Activated naive CD8-positive, alpha-beta T cell treated with anti-CD3 and anti-CD28 coated beads, Interleukin-2, amount 10 ng/mL, durations not matched to agents 7 days and 5 days (primary cell): ENCODE results near the gene SYT12. TPM values are rescaled to one million over a fixed set of nuclear protein-coding genes. Genes with fewer than 3 reads are reported as not detected.
A peak's percentile ranks its signal among the peaks of the same experiment; 100 is the strongest.

Experiments
- ATAC-seq: fragments of 150-1000 bp; cut with Tn5 transposase; one replicate; pipeline ENCODE4 v1.10.0; 2021; ENCODE audit warnings: low read depth, moderate library complexity
- POLR2A ChIA-PET: fragments of 350-600 bp; sonication (Branson Sonifier 250); formaldehyde crosslinking; loops from one replicate; lab custom pipeline; 2021; ENCODE audit warnings: antibody characterized with exemption; lab: Charles Lee
- DNase-seq: peaks from one replicate; pipeline ENCODE4 v3.0.0; 2021
- H3K27ac Mint-ChIP-seq: one replicate; pipeline ENCODE4 v1.8.0; 2022; ENCODE audit warnings: mild to moderate bottlenecking, mixed read lengths
- H3K27me3 Mint-ChIP-seq: one replicate; pipeline ENCODE4 v1.8.0; 2022; ENCODE audit warnings: mild to moderate bottlenecking, moderate library complexity, mixed read lengths
- H3K36me3 Mint-ChIP-seq: one replicate; pipeline ENCODE4 v1.8.0; 2021; ENCODE audit warnings: mild to moderate bottlenecking, mixed read lengths
- H3K4me1 Mint-ChIP-seq: one replicate; pipeline ENCODE4 v1.8.0; 2021; ENCODE audit warnings: mixed read lengths
- H3K4me3 Mint-ChIP-seq: one replicate; pipeline ENCODE4 v1.8.0; 2022; ENCODE audit warnings: mild to moderate bottlenecking, moderate library complexity, mixed read lengths
- H3K9me3 Mint-ChIP-seq: one replicate; pipeline ENCODE4 v1.8.0; 2021; ENCODE audit warnings: mixed read lengths
- total RNA-seq, 2 experiments: library from RNA; stranded (reverse); gene quantifications; one replicate each; pipeline ENCODE4 v1.2.3, GENCODE V29; 2021

The SYT12 gene
- total RNA-seq, 2 experiments from 2014 or later: not detected

- Mint-ChIP-seq H3K27ac (no peak overlapping the region), H3K4me1 (no peaks in the 10 kb centered on the region), H3K4me3 (no peak overlapping the region), H3K36me3 (no peaks in the 10 kb centered on the region), H3K27me3 (peaks cover 7% of the 10 kb centered on the region), H3K9me3 (no peaks in the 10 kb centered on the region)
- POLR2A ChIA-PET: no interaction called here
- ATAC-seq: no peak
- DNase-seq: no peak
These were observed 16.7 kb upstream of the SYT12 start for GRCh38 chr11:67006029-67006884.

GRCh38 chr11:67007126-67007525, 15.8 kb upstream of the SYT12 start:
- Mint-ChIP-seq H3K4me1 (no peaks in the 10 kb centered on the region), H3K27ac (no peak overlapping the region), H3K4me3 (no peak overlapping the region), H3K27me3 (peaks cover 7% of the 10 kb centered on the region), H3K9me3 (no peaks in the 10 kb centered on the region), H3K36me3 (no peaks in the 10 kb centered on the region)
- DNase-seq (no peak), ATAC-seq (no peak)
- POLR2A ChIA-PET: no interaction called here

DNA sequence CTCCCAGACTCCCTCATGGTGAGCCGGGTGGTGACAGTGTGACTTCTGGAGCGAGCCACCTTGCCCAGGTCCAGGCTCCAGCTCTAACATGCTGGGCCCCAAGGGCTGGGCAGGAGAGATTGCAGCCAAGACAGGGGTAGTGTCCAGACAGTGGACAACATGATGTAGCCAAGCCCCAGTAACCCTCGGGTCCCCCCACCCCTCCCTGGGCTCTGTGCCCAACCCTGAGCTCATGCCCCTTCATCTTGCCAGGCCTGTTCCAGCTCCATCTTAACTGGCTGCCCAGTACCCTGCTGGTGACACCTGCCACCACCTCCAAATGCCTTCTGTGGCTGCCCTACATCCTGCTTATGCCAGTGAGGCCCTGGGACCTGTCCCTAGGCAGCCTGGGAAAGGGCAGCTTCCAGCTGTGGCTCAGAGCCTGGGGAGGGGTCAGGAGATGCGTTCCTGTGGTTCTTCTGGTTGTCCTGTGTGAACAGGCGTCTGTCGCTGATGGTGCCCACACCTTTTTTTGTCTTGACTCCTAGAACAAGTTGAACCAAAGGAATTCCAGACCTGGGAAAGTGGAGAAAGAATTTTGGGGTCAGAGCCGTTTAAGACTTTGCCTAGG, 12.5 kb upstream of the SYT12 start:
- DNase-seq: no peak
- ATAC-seq: no peak
- no peaks in the 10 kb centered on the region for H3K36me3 Mint-ChIP-seq
- H3K4me1 Mint-ChIP-seq: no peaks in the 10 kb centered on the region
- no peaks in the 10 kb centered on the region for H3K9me3 Mint-ChIP-seq
- H3K27me3 Mint-ChIP-seq: peaks cover 7% of the 10 kb centered on the region
- no peak overlapping the region for H3K27ac Mint-ChIP-seq
- POLR2A ChIA-PET: no interaction called here
- no peak overlapping the region for H3K4me3 Mint-ChIP-seq

- Mint-ChIP-seq H3K27me3 (peaks cover 7% of the 10 kb centered on the region), H3K36me3 (no peaks in the 10 kb centered on the region), H3K4me3 (no peak overlapping the region), H3K27ac (no peak overlapping the region), H3K4me1 (no peaks in the 10 kb centered on the region), H3K9me3 (no peaks in the 10 kb centered on the region)
- POLR2A ChIA-PET: no interaction called here
- ATAC-seq: no peak
- no peak for DNase-seq
These were observed 9.4 kb upstream of the SYT12 start for GRCh38 chr11:67013511-67014045.

GRCh38 chr11:67014343-67014742, 8.6 kb upstream of the SYT12 start:
- Mint-ChIP-seq H3K36me3 (peaks cover 2% of the 10 kb centered on the region), H3K27me3 (peaks cover 9% of the 10 kb centered on the region), H3K4me3 (no peak overlapping the region), H3K9me3 (peaks cover 3% of the 10 kb centered on the region), H3K4me1 (no peaks in the 10 kb centered on the region), H3K27ac (no peak overlapping the region)
- no peak for ATAC-seq
- POLR2A ChIA-PET: no interaction called here
- DNase-seq: no peak

- peaks cover 2% of the 10 kb centered on the region for H3K36me3 Mint-ChIP-seq
- H3K4me1 Mint-ChIP-seq: no peaks in the 10 kb centered on the region
- ATAC-seq (no peak), DNase-seq (no peak)
- peaks cover 3% of the 10 kb centered on the region for H3K9me3 Mint-ChIP-seq
- H3K27me3 Mint-ChIP-seq: peaks cover 8% of the 10 kb centered on the region
- H3K4me3 Mint-ChIP-seq: no peak overlapping the region
- H3K27ac Mint-ChIP-seq: no peak overlapping the region
- POLR2A ChIA-PET: no interaction called here
These were observed 7.9 kb upstream of the SYT12 start for GRCh38 chr11:67015048-67015447.

DNA sequence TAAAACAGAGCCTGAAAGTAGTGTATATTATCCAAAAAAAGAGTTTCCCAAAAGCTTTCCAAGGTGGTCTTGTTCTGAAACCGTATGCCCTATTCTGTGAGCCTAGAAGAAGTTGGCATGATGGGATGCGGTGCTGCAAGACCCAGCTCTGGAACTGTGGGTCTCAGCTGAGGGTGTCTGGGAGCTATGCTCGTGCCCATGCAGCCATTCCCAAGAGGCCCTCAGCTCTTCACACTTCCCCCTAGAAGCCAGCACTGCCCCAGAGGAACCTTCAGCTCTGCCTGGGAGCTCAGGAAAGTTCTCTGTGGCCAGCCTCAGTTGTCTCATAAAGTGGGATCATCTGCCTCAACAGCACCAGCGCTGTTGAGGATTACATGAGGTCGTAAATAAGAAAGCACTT, 6.4 kb upstream of the SYT12 start:
- Mint-ChIP-seq H3K27me3 (peaks cover 20% of the 10 kb centered on the region), H3K27ac (no peak overlapping the region), H3K4me3 (no peak overlapping the region), H3K9me3 (peaks cover 3% of the 10 kb centered on the region), H3K36me3 (peaks cover 2% of the 10 kb centered on the region), H3K4me1 (no peaks in the 10 kb centered on the region)
- DNase-seq (no peak), ATAC-seq (no peak)
- POLR2A ChIA-PET: no interaction called here

DNA sequence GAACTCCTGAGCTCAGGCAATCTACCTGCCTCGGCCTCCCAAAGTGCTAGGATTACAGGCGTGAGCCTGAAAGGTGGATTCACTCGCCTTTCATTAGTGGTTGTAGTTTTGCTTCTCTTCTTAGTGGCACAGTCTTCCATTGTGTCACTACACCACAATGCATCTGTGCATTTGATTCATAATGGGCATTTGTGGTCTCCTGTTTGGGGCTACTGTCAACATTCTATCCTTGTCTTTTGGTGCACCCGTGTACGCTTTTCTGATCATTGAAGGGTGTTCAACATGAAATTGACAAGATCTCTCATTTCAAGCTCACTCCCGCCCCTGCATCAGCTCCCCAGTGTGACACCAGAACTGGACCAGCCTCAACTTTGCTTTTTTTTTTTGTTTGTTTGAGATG, 2.0 kb upstream of the SYT12 start:
- Mint-ChIP-seq H3K36me3 (peaks cover 2% of the 10 kb centered on the region), H3K9me3 (peaks cover 3% of the 10 kb centered on the region), H3K27ac (no peak overlapping the region), H3K4me1 (peaks cover 13% of the 10 kb centered on the region), H3K27me3 (peaks cover 55% of the 10 kb centered on the region), H3K4me3 (no peak overlapping the region)
- DNase-seq (no peak), ATAC-seq (no peak)
- POLR2A ChIA-PET: no interaction called here

DNA sequence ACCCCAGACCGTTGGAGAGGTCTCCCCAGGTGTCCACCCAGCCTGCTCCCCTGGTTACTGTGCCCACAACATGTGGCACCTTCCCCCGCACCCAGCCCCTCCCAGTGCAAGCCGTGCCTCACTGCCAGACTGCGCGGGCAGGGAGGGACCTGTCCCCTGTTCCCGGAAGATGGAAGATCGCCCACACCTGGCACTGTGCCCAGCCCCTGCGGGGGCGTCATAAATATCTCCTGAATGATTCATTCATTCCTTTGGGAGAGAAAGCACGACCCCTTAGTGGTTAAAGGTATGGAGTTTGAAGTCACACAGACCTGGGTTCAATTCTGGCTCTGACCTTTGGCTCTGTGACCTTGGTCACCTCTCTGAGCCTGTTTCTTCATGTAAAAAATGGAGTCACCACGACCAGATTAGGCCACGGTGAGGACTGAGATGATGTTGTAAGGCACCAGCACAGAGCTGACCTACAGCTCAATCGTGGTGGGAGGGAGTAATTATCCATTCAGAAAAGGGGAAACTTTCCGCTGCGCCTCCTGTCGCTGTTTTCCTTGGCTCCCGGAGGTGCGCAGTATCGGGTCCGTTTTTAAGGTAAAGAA, 497 bp upstream of the SYT12 start:
- DNase-seq: no peak
- ATAC-seq: no peak
- Mint-ChIP-seq H3K27ac (no peak overlapping the region), H3K27me3 (peaks cover 66% of the 10 kb centered on the region), H3K9me3 (peaks cover 3% of the 10 kb centered on the region), H3K4me3 (no peak overlapping the region), H3K36me3 (peaks cover 2% of the 10 kb centered on the region), H3K4me1 (peaks cover 13% of the 10 kb centered on the region)
- POLR2A ChIA-PET: interaction anchor here (0.6 kb wide), 1 partner anchor 31 kb away, joined by 3 read pairs; no protein-coding TSS in a partner anchor

- Mint-ChIP-seq H3K27ac (peak overlapping the region; percentile 21), H3K36me3 (peaks cover under 1% of the 10 kb centered on the region), H3K27me3 (peaks cover 70% of the 10 kb centered on the region), H3K4me1 (peaks cover 13% of the 10 kb centered on the region), H3K4me3 (peak overlapping the region; percentile 64), H3K9me3 (peaks cover under 1% of the 10 kb centered on the region)
- POLR2A ChIA-PET: no interaction called here
- ATAC-seq: no peak
- no peak for DNase-seq
These were observed 1.0 kb downstream of the SYT12 start for GRCh38 chr11:67023957-67024353.

DNA sequence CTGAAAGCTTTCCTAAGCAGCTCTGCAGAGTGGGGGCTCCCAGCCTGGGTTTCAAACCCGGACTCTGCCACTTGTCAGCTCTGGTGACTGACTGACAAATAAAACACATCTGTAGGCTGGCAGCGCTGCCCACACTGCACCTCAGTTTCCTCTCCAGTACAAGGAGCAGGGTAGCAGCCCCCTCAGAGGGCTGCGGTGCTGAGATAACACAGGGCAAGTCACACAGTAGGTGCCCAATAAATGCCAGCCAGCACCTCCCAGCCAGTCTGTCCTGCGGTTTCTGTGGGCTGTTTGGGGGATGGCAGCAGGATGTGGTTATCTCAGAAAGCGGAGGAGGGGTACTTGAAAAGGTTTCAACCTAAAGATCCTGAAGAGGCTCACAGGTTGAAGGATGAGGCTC, 1.5 kb downstream of the SYT12 start:
- peaks cover 70% of the 10 kb centered on the region for H3K27me3 Mint-ChIP-seq
- no peaks in the 10 kb centered on the region for H3K9me3 Mint-ChIP-seq
- H3K4me1 Mint-ChIP-seq: peaks cover 13% of the 10 kb centered on the region
- DNase-seq: peak; percentile 66
- H3K27ac Mint-ChIP-seq: no peak overlapping the region
- no peaks in the 10 kb centered on the region for H3K36me3 Mint-ChIP-seq
- ATAC-seq: peak; percentile 37
- POLR2A ChIA-PET: no interaction called here
- peak overlapping the region; percentile 54 for H3K4me3 Mint-ChIP-seq

DNA sequence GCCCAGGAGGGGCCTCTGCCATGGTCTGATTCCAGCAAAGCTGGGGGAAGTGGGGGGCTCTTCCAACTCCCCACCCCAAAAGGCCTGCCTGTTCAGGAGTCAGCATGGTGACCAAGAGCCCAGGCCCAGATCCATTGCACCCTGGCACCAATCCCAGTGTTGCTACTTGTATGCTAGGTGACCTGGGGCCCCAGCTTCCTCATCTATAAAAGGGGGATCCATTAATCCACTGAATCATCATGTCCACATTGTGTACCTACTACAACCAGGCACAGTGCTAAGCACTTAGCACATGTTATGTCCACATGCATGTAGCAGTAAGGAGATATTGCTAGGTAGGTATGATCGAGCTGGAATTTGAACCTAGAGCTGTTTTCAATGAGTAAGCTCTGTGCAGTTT, 2.0 kb downstream of the SYT12 start:
- peaks cover 74% of the 10 kb centered on the region for H3K27me3 Mint-ChIP-seq
- peaks cover 13% of the 10 kb centered on the region for H3K4me1 Mint-ChIP-seq
- POLR2A ChIA-PET: no interaction called here
- no peak overlapping the region for H3K27ac Mint-ChIP-seq
- ATAC-seq (no peak), DNase-seq (no peak)
- no peaks in the 10 kb centered on the region for H3K36me3 Mint-ChIP-seq
- no peak overlapping the region for H3K4me3 Mint-ChIP-seq
- H3K9me3 Mint-ChIP-seq: no peaks in the 10 kb centered on the region

DNA sequence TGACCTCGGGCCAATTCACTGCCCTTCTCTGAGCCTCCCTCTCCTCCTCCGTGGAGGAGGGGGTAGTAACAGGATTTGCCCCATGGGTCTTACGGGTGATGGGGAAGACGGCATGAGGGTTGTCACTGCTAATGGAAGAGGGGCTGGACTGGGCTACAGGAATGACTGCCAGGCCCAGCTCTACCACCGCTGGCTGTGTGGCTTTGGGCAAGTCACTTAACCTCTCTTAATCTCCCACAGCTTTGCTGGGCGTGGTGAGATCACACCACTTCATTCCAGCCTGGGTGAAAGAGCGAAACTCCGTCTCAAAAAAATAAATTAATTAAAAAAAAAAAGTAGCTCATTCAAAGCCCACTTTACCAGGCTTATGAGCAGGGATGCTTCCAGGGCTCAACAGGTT, 2.8 kb downstream of the SYT12 start:
- Mint-ChIP-seq H3K4me3 (no peak overlapping the region), H3K36me3 (no peaks in the 10 kb centered on the region), H3K9me3 (no peaks in the 10 kb centered on the region), H3K4me1 (peaks cover 13% of the 10 kb centered on the region), H3K27me3 (peaks cover 76% of the 10 kb centered on the region), H3K27ac (no peak overlapping the region)
- POLR2A ChIA-PET: no interaction called here
- ATAC-seq (no peak), DNase-seq (no peak)
